K562 (cell line): ENCODE results near the gene CLK3. TPM values are rescaled to one million over a fixed set of nuclear protein-coding genes. Genes with fewer than 3 reads are reported as not detected.

Experiments used
- BDP1 ChIP-seq: IDR thresholded peaks from 3 replicates; pipeline ENCODE4 v1.6.1; 2011; ENCODE audit not compliant: insufficient read length, insufficient read depth
- CBX5 ChIP-seq: IDR thresholded peaks from 2 replicates; pipeline ENCODE4 v1.6.1; 2014; ENCODE audit warnings: low read depth, borderline replicate concordance
- NUFIP1 ChIP-seq: fragments of 450-650 bp; IDR thresholded peaks from 2 replicates; pipeline ENCODE4 v1.6.1; 2018; ENCODE audit not compliant: partially characterized antibody
- PTBP1 ChIP-seq: fragments of 200-400 bp; formaldehyde crosslinking; IDR thresholded peaks from 2 replicates; pipeline ENCODE4 v1.6.1; 2017; ENCODE audit warnings: low read depth, low read length
- RHOXF2B ChIP-seq: fragments of 250-450 bp; sonication (Bioruptor Pico); conservative IDR thresholded peaks from 2 replicates; pipeline ENCODE4 v1.5.1; 2021
- SMAD4 ChIP-seq: fragments of 250-450 bp; sonication (Bioruptor Pico); conservative IDR thresholded peaks from 2 replicates; pipeline ENCODE4 v1.8.0; 2021; ENCODE audit warnings: inconsistent platforms, mild to moderate bottlenecking, moderate library complexity
- SNRNP70 ChIP-seq: fragments of 200-400 bp; formaldehyde crosslinking; optimal IDR thresholded peaks from 2 replicates; pipeline ENCODE3; 2017; ENCODE audit warnings: low read depth, low read length
- TAF9B ChIP-seq: fragments of 450-650 bp; IDR thresholded peaks from 2 replicates; pipeline ENCODE4 v1.6.1; 2018; ENCODE audit warnings: mild to moderate bottlenecking; ENCODE audit not compliant: partially characterized antibody
- TEAD1 ChIP-seq, 2 experiments: fragments of 450-650 bp in 1 of 2; sonication (generic) in 1 of 2; formaldehyde crosslinking; IDR thresholded peaks; 2 replicates each; pipeline versions ENCODE4 v1.4.0 to v1.8.0; 2020 to 2022; ENCODE audit warnings: mild to moderate bottlenecking in 2 of 2, missing genetic modification reagents in 1 of 2
- ZBTB17 ChIP-seq: fragments of 450-650 bp; formaldehyde crosslinking; IDR thresholded peaks from 2 replicates; pipeline ENCODE4 v1.4.0; 2020; ENCODE audit warnings: mild to moderate bottlenecking
- ZEB2 ChIP-seq: fragments of 450-650 bp; IDR thresholded peaks from 2 replicates; pipeline ENCODE4 v1.6.1; 2016
- ZNF140 ChIP-seq: fragments of 250-450 bp; sonication (Bioruptor Pico); IDR thresholded peaks from 2 replicates; pipeline ENCODE4 v1.8.0; 2021; ENCODE audit warnings: moderate library complexity, mild to moderate bottlenecking, inconsistent platforms
- ZNF431 ChIP-seq: sonication (generic); formaldehyde crosslinking; IDR thresholded peaks from 2 replicates; pipeline ENCODE4 v1.8.0; 2022; ENCODE audit warnings: mild to moderate bottlenecking, missing genetic modification reagents
- ZNF444 ChIP-seq: fragments of 250-450 bp; sonication (Bioruptor Pico); IDR thresholded peaks from 2 replicates; pipeline ENCODE4 v1.4.0; 2020; ENCODE audit warnings: mild to moderate bottlenecking, moderate library complexity
- ZNF57 ChIP-seq: fragments of 450-650 bp; formaldehyde crosslinking; IDR thresholded peaks from 2 replicates; pipeline ENCODE4 v1.4.0; 2020; ENCODE audit warnings: mild to moderate bottlenecking, moderate library complexity
- polyA plus RNA-seq, 8 experiments: library from polyadenylated mRNA; depleted of rRNA in 4 of 8; stranded (reverse) in 5 of 8; unstranded in 3 of 8; fragments of >200 nt; fragmentation: Nextera tagmentation in 2 of 8; fragmentation: Illumina TruSeq in 1 of 8; extraction: Ambion mirVana in 2 of 8; extraction: Trizol in 1 of 8; gene quantifications; 2 replicates each; pipeline versions ENCODE4 v1.2.1 to v1.2.3, GENCODE V29; 2011 to 2014; ENCODE audit warnings: inconsistent platforms in 1 of 8, missing spikeins in 1 of 8
- total RNA-seq, 7 experiments: library from RNA; depleted of rRNA in 6 of 7; stranded (reverse); fragments of >200 nt in 6 of 7; fragmentation: Illumina TruSeq in 2 of 7; extraction: Trizol in 2 of 7; gene quantifications; 2 replicates each; pipeline versions ENCODE4 v1.2.1 to v1.2.3, GENCODE V29; 2011 to 2021; ENCODE audit warnings: low replicate concordance in 1 of 7
- TF ChIP-seq, protein P1 (sequence below): fragments of 450-650 bp; IDR thresholded peaks from 2 replicates; pipeline ENCODE4 v1.6.1; 2016; ENCODE audit warnings: mild to moderate bottlenecking, moderate library complexity
- TF ChIP-seq, protein P2 (sequence below): fragments of 250-450 bp; sonication (Bioruptor Pico); IDR thresholded peaks from 2 replicates; pipeline ENCODE4 v1.5.0; 2022; ENCODE audit warnings: mild to moderate bottlenecking

The CLK3 gene
- total and polyA plus RNA-seq, 9 of the 15 experiments (the other 6 are each of a cell fraction or from before 2014, with no cell fraction given) = 1.2 to 95.2 (median 51.7) TPM

- no peak for TF ChIP-seq RHOXF2B (CRISPR knock-in tag)
- peak; percentile 98 for TF ChIP-seq SMAD4
- TF ChIP-seq TAF9B = peak; percentile 100
- no peak for TF ChIP-seq BDP1
- TF ChIP-seq TEAD1 (CRISPR knock-in tag; IDR thresholded peaks at IDR 0.05) = peak in 1 of 2 experiments; percentile 67; a peak in 2 of 4 replicates
- no peak for TF ChIP-seq NUFIP1
- TF ChIP-seq, protein P1, sequence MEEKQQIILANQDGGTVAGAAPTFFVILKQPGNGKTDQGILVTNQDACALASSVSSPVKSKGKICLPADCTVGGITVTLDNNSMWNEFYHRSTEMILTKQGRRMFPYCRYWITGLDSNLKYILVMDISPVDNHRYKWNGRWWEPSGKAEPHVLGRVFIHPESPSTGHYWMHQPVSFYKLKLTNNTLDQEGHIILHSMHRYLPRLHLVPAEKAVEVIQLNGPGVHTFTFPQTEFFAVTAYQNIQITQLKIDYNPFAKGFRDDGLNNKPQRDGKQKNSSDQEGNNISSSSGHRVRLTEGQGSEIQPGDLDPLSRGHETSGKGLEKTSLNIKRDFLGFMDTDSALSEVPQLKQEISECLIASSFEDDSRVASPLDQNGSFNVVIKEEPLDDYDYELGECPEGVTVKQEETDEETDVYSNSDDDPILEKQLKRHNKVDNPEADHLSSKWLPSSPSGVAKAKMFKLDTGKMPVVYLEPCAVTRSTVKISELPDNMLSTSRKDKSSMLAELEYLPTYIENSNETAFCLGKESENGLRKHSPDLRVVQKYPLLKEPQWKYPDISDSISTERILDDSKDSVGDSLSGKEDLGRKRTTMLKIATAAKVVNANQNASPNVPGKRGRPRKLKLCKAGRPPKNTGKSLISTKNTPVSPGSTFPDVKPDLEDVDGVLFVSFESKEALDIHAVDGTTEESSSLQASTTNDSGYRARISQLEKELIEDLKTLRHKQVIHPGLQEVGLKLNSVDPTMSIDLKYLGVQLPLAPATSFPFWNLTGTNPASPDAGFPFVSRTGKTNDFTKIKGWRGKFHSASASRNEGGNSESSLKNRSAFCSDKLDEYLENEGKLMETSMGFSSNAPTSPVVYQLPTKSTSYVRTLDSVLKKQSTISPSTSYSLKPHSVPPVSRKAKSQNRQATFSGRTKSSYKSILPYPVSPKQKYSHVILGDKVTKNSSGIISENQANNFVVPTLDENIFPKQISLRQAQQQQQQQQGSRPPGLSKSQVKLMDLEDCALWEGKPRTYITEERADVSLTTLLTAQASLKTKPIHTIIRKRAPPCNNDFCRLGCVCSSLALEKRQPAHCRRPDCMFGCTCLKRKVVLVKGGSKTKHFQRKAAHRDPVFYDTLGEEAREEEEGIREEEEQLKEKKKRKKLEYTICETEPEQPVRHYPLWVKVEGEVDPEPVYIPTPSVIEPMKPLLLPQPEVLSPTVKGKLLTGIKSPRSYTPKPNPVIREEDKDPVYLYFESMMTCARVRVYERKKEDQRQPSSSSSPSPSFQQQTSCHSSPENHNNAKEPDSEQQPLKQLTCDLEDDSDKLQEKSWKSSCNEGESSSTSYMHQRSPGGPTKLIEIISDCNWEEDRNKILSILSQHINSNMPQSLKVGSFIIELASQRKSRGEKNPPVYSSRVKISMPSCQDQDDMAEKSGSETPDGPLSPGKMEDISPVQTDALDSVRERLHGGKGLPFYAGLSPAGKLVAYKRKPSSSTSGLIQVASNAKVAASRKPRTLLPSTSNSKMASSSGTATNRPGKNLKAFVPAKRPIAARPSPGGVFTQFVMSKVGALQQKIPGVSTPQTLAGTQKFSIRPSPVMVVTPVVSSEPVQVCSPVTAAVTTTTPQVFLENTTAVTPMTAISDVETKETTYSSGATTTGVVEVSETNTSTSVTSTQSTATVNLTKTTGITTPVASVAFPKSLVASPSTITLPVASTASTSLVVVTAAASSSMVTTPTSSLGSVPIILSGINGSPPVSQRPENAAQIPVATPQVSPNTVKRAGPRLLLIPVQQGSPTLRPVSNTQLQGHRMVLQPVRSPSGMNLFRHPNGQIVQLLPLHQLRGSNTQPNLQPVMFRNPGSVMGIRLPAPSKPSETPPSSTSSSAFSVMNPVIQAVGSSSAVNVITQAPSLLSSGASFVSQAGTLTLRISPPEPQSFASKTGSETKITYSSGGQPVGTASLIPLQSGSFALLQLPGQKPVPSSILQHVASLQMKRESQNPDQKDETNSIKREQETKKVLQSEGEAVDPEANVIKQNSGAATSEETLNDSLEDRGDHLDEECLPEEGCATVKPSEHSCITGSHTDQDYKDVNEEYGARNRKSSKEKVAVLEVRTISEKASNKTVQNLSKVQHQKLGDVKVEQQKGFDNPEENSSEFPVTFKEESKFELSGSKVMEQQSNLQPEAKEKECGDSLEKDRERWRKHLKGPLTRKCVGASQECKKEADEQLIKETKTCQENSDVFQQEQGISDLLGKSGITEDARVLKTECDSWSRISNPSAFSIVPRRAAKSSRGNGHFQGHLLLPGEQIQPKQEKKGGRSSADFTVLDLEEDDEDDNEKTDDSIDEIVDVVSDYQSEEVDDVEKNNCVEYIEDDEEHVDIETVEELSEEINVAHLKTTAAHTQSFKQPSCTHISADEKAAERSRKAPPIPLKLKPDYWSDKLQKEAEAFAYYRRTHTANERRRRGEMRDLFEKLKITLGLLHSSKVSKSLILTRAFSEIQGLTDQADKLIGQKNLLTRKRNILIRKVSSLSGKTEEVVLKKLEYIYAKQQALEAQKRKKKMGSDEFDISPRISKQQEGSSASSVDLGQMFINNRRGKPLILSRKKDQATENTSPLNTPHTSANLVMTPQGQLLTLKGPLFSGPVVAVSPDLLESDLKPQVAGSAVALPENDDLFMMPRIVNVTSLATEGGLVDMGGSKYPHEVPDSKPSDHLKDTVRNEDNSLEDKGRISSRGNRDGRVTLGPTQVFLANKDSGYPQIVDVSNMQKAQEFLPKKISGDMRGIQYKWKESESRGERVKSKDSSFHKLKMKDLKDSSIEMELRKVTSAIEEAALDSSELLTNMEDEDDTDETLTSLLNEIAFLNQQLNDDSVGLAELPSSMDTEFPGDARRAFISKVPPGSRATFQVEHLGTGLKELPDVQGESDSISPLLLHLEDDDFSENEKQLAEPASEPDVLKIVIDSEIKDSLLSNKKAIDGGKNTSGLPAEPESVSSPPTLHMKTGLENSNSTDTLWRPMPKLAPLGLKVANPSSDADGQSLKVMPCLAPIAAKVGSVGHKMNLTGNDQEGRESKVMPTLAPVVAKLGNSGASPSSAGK = no peak
- peak; percentile 63; the same call in 1 of the 2 replicates for TF ChIP-seq PTBP1
- no peak for TF ChIP-seq ZNF57 (CRISPR knock-in tag)
- no peak for TF ChIP-seq CBX5
- TF ChIP-seq ZNF140 (CRISPR knock-in tag) = no peak
- TF ChIP-seq ZNF444 (CRISPR knock-in tag) = no peak
- TF ChIP-seq ZEB2 = no peak
- no peak for TF ChIP-seq SNRNP70
- TF ChIP-seq, protein P2, sequence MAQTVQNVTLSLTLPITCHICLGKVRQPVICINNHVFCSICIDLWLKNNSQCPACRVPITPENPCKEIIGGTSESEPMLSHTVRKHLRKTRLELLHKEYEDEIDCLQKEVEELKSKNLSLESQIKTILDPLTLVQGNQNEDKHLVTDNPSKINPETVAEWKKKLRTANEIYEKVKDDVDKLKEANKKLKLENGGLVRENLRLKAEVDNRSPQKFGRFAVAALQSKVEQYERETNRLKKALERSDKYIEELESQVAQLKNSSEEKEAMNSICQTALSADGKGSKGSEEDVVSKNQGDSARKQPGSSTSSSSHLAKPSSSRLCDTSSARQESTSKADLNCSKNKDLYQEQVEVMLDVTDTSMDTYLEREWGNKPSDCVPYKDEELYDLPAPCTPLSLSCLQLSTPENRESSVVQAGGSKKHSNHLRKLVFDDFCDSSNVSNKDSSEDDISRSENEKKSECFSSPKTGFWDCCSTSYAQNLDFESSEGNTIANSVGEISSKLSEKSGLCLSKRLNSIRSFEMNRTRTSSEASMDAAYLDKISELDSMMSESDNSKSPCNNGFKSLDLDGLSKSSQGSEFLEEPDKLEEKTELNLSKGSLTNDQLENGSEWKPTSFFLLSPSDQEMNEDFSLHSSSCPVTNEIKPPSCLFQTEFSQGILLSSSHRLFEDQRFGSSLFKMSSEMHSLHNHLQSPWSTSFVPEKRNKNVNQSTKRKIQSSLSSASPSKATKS (CRISPR knock-in tag) = no peak
- no peak for TF ChIP-seq ZNF431 (CRISPR knock-in tag)
- peak; percentile 60; the same call in 1 of the 2 replicates for TF ChIP-seq ZBTB17
Measured at GRCh38 chr15:74610302-74610951, 5.2 kb upstream of the CLK3 start (continued).
